Forelimb muscle (tissue), 1 donor: ENCODE measurements around the gene MYO3B. TPM values are rescaled to one million over a fixed set of nuclear protein-coding genes. Genes with fewer than 3 reads are reported as not detected.

Experiments
- DNase-seq: peaks from one replicate; pipeline ENCODE4 v3.0.0-alpha.2; 2013; ENCODE audit warnings: low read depth
- polyA plus RNA-seq: library from polyadenylated mRNA; unstranded; fragments of 120-200 nt; gene quantifications from one replicate; pipeline ENCODE4 v1.2.1, GENCODE V29; 2013; ENCODE audit not compliant: insufficient read length

Gene MYO3B
- polyA plus RNA-seq, 1 donor, result 0.10 TPM

DNA sequence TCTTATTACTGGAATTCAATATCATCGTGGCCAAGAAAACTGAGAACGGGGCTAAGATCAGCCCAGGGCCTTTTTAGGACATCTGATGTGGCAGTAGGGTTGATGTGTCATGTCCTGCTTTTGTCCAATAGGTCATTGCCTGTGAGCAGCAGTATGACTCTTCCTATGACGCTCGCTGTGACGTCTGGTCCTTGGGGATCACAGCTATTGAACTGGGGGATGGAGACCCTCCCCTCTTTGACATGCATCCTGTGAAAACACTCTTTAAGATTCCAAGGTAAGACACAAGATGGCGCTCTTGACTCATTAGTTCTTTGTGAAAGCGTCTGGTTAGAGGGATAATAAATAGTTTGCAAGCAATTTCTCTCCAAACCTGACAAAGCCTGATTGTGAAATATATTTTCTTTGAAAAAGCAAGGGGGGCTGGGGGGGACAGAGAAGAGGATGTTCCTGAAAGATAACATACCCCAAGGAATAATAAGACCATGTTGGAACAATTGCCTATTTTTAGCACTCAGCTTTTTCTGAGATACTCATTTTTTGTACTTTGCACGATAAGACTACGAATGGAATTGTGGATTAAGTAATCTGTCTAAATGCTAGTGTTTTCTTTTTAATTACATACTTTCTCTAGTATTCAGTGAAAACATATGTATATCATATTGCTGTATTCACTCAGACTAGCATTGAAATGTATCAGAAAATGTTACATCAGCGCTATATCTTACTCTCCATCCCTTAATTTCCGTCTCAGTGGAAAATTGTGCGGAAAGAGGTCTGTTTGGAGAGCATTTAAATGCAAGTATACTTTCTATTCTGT is 58.1 kb downstream of the MYO3B start:
- no peak for DNase-seq

DNA sequence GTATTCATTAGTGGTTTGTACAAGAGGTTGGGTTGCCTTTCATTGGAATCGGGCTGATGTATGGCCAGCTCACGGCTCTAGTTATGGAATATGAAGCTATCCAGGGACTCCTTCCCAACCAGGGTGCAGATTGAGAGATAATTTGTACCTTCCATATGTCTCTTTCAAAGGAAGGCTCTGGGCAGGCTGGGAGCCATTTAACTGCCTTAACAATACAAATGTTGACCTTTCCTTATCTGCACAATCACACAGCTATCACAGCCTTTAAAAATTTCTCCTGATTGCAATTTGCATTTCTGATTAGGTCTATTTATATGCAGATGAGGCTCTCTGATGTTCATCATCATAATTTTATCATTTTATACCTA is 58.7 kb downstream of the MYO3B start:
- no peak for DNase-seq

DNA sequence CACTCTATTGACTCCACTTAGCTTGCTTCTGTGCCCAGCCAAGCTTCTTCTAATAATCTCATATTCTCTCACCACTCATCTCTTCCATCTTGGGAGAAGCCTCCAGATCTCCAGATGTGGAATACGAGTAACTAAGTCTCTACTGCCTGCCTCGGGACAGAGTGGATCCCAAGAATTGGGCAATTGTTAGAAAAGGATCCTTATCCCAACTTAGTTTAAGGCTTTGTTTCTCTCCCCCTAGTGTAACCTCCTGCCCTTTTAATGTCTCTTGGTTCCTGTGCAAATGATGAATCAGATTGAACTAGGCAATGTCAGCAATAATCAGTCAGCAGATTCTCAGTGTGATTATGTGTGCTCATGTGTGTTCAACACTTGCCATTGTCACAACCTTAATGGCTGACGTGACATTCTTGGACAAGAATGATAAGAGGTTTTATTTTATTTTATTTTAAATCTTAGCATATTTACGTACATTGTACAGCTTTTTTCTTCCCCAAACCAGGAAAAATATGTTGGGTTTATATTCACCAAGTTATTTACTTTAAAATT is 59.7 kb downstream of the MYO3B start:
- DNase-seq, result no peak

DNA sequence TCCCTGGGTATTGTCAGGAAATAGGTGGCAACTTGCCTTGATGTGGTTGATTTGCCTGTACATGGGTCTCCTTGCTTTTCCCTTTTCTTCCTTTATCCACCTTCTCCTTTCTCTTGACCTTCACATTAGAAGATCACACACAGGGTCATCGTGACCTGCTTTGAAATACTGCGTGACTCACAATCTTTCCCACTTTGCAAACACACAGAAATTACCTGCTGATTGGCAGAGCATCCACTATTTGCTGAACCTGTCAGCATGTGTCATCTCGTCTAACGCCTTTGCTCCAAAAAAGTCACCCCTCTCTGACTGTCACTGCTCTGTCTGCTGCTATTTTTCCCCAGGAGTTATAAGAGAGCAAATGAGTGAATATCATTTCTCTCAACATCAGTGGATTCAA is 60.8 kb downstream of the MYO3B start:
- DNase-seq, result no peak

DNA sequence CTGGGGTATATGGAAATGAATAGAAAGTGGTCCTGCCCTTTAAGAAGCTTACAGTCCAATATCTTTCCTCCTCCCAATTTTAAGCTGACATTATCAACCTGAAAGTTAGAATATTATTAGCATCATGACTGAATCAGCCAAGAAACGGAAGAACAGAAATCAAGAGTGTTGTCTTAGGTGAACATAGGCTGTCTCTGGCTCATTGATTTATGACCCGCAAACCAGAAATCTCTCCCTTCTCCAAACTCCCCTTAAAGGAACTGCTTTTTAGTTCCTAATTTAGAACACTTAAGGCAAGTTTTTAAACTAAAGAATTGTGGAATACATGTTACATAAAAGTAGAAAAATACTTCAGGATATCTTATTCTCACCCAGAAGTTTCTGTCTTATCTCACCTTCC is 62.7 kb downstream of the MYO3B start:
- no peak for DNase-seq

DNA sequence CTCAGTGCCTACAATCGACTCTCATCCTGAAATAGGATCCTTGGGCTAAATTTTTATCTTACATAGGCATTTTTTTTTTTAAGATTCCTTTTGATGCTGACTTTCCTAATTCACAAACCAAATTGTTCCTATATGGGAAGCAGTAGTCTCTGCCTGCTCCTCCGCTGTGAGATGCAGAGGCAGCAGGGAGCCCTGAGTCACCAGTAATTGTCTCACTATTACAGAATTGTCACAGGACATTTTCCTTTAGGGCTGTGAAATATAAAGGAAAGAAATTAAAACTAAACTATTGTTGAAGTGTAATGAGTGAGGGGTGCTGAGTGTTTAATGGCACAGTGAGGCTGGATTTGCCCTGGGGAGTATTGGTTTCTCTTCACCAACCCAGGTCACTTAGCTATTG is 63.8 kb downstream of the MYO3B start:
- no peak for DNase-seq

DNA sequence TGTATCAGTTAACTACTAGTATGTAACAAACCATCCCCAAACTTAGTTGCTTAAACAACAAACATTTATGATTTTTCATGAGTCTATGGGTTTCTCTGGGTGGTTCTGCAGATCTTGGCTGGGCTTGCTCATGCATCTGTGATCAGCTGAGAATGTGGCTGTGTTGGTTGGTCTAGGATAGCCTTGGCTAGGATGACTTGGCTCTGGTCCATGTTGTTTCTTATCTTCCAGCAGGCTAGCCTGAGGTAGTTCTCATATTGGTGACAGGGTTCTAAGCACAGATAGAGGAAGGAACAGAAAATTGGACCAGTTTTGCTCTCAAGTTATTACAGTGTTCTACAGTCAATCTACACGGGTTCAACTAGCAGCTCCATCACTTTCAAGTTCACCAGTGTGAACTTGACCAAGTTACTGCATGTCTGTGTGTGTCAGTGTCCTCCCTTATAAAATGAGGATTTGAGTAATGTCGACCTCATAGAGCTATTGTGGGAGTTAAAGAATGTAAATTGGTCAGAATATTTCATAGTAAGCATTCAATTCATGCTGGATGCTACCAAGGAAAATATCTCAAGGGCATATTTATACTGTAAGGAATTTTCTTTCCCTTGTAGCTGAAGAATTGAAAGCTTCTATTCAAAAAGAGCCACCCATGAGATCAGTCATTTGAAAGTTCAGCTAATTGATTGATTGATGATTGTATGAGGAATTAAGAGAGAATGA is 65.3 kb downstream of the MYO3B start:
- DNase-seq, result no peak

DNA sequence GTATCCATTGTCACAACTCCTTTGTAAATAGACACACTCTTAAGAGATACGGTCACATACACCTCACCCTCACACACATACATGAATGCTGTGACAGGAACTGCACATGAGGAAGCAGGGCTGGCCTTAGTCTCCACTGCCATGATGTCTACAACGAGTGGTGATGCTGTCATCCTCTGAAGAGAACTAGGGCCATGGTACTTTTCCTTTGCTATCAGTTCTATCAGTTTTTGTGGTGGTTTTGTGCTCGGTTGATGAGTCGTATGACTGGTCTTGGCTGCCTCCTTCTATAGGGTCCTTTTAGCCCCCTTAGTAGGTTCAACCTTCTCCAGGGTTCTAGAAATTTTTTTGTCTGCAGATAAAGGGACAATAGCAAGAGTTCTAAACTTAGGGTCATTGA is 66.0 kb downstream of the MYO3B start:
- no peak for DNase-seq

DNA sequence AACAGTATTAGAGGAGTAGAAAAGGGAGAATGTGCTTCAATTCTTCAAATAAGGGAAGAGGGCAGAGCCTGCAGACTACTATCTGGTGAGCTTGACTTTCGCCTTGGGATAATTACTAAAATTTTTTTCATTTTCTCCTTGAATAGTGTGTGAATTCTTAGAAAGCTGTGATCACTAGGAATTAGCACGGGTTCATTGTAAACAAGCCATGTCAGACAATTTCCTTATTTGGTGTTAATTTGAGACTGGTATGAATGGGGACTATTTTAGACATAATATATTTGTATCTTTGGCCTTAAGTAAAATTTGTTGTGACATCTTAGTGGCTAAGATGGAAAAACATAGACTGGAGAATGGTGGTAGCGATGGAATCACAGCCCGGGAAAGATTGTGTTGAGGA is 66.6 kb downstream of the MYO3B start:
- DNase-seq, result no peak

DNA sequence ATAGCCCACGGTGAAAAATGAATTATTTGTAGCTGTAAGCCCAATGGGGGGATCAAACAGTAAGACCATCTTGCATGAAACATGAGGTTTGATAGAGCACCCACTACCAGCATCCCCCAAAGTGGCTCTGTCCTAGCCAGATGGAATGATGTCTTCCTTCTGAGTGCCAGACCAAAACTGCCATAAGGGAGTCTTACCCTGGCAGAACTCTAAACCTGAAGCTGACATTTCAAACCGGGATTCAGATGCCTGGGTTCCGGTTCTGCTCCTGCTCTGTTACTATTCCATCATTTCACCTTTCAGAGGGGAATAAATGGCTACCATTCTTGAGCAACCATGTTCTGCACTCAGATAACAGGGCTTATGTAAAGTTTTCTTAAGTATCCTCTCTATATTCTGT is 67.4 kb downstream of the MYO3B start:
- no peak for DNase-seq

DNA sequence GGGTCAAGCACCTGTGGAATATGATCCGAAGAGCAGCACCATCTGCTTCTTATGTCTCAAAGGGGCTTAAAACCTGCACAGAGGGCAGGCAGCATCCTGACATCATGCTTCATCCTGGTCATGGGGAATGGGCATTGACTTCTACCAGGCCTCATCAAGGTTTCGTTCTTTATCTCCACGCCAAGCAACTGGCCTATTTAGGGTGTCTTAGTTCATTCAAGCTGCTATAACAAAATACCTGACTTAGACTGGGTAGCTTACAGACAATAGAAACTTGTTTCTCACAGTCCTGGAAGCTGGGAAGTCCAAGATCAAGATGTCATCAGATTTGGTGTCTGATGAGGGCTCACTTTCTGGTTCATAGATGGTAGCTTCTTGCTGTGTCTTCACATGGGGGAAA is 69.4 kb downstream of the MYO3B start:
- DNase-seq, result no peak

DNA sequence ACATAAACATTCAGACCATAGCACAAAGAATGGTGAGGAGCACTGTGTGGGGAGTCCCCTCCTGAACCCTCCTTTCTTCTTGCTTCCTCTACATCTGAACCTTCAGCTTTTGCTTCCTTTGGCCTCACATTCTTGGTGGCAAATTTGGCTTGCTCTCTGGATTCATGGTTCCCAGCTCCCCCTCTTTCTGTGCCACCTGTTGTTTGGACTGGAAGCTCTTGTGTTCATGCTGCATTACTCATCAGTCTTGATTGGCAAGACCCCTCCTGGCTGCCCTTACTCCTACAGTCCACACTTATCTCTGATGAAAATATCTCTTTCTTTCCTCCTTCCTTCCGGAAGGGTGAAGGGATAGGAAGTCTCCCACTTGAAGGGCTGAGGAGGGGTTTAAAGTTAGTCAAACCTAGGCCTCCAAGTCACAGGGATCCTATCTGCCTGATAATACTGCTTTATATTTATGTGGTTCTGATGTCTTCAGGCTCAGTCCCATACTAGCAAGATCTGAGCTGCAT is 70.0 kb downstream of the MYO3B start:
- DNase-seq, result no peak

DNA sequence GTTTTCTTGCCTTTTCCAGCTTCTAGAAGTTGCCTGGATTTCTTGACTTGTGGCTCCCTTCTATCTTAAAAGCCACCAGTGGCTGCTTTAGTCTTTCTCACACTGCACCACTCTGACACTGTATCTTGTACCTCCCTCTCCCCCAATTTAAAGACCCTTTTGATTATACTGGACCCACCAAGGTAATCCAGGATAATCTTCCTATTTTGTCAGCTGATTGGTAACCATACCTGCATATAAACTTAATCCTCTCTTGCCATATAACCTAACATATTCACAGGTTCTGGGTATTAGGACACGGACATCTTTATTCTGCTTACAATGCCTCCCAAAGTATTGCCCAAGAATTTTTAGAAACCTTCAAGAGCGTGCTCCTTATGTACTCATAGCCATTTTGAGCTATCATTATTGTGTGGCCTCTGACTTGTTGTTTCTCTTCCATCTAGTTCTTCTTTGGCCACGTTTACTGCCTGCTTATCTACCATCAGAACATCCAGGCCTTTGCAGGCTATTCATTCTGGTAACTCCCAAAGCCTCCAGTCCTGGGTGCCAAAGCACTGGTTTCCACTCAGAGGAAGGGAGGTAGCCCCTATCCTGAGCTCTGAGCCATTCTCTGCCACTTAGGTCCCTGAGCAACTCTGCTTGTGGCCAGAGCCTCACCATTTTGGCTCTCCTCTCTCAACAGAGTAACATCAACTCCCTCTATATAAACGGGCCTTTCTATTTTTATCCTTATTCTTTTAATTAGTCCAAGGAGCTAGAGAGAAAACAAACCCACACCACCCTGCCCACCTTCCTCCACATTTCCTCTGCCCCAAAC is 70.8 kb downstream of the MYO3B start:
- DNase-seq, result no peak

DNA sequence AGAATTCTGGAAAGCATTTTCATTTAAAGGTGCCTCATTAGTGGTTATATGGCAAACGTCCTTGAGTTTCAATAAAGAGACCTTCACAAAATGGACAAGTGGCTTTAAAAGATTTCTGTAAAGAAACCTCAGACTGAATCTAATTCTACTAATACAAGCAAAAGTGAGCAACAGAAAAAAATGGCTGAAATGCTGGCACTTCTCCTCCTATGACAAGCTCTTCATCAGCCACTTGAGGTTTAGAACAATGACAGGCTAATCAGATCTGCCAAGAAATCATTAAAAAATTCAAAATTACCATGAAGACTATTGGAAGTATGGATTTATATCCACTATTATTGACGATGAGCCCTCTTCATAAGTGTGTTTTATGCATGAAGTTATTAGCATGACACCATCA is 71.8 kb downstream of the MYO3B start:
- no peak for DNase-seq

DNA sequence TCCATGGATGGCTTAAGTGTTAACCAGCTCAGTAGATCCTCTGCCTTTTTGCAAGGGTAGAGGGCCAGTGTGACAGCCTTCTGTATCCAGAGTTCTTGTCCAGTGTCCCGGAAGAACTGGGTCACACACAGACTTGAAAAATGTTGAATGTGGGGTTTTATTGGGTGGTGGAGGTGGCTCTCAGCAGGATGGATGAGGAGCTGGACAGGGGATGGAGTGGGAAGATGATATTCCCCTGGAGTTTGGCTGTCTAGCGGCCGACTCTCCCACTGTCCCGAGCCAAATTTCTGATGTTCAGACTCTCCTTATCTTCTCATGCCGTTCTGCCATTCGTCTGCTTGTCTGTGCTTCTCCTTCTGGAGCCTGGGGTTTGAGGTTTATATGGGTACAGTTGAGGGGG is 72.6 kb downstream of the MYO3B start:
- DNase-seq, result no peak

DNA sequence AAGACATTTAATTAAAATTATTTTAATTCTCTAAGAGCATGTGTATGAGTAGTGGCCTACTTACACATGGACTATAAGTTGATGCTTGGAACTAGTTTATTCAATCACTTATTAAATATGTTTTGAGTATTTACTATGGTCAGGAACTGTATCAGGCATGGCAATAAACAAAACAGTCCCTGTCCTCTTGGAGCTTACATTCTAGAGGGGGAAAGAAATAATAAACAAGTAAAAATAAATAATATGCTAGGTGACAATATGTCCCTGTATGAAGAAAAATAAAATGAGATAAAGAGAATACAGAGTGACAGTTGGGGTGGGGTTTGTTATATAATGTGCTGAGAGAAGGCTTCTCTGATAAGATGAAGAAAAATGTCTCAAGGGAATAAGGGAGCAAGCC is 74.5 kb downstream of the MYO3B start:
- no peak for DNase-seq

DNA sequence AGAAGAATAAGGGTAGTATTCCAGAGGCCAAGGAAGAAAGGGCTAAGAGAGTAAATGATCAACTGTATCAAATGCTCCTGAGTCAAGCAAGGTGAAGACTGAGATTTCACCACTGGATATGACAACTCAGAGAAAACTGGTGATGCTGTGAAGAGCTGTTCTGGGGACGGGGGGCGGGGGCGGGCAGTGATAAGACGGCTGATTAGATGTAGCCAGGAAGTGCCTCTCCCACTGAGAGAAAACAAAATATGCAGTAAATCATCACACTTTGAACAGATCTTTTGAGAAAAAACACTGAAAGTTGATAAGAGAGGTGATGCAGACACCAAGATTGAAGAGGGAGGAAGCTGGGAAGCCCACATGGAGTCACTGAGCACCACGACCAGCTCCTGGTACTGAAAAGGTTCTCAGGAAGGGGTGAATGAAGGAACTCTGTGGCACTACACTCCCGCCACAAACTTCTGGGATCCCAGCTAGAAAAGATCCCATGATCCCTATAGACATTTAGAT is 75.8 kb downstream of the MYO3B start:
- DNase-seq, result no peak

DNA sequence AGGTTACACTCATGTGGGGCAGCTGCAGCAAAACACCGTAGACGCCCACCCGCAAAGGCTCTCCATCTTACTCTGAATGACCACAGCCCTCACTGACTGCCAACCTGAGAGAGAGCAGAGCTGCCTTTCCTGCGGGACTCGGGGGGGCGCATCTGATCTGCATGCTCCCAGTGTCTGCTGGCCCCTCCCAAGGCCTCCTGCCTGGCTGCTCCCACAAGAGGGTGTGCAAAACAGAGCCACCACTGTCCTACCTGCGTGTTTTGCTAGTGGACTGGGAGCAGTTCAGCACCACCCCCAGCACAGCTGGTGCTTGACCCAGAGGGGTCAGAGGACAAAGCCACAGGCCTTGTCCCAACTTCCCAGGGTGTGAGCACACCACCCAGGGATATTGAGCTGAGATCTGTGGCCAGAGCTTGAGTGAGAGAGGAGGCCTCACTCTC is 76.4 kb downstream of the MYO3B start:
- DNase-seq, result no peak

DNA sequence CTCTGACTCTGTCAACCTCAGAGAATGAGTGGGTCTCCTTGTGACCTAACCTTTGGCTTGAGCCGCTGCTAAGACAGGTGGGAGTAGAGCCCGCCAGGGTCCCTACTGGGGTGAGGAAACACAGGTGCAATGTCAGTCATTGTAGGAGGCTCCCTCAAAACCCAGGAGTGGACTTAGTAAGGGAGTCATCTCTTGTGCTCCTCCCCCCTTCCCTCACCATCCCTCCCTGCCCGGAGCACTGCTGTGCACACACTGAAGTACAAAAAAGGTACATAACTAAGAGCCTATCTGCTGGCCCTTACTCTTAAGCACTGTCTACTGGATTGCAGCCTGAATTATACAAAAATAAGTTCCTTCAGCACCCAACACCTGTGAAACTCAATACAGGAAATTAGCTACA is 77.2 kb downstream of the MYO3B start:
- no peak for DNase-seq

DNA sequence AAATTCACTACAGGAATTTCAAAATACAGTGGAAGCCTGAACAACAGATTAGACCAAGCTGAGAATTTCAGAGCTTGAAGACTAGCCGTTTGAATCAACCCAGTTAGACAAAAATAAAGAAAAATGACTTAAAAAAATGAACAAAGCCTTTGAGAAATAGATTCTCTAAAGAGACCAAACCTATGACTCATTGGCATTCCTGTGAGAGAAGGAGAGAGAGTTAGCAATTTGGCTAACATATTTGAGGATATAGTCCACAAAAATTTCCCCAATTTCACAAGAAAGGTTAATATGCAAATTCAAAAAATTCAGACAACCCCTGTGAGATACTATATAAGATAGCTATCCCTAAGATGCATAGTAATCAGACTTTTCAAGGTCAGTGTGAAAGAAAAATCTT is 78.0 kb downstream of the MYO3B start:
- no peak for DNase-seq

DNA sequence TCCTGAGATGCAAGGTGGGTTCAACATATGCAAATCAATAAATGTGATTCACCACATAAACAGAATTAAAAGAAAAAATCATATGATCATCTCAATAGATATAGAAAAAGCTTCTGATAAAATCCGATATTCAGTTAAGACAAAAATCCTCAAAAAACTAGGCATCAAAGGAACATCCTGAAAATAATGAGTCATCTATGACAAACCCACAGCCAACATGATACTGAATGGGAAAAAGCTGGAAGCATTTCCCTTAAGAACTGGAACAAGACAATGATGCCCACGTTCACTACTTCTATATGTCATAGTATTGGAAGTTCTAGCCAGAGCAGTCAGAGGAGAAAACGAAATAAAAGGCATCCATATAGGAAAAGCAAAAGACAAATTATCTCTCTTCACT is 80.4 kb downstream of the MYO3B start:
- no peak for DNase-seq

DNA sequence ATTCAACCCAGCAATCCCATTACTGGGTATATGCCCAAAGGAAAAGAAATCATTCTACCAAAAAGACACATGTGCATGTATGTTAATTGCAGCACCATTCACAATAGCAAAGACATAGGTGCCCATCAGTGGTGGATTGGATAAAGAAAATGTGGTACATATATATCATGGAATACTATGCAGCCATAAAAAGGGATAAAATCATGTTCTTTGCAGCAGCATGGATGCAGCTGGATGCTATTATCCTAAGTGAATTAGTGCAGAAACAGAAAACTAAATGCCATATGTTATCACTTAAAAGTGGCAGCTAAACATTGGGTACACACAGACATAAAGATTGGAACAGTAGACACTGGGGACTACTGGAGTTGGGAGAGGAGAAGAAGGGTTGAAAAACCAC is 82.2 kb downstream of the MYO3B start:
- DNase-seq, result no peak
